HEK293 (cell line): ENCODE data around the gene BRCA1.
A peak's percentile ranks its signal among the peaks of the same experiment; 100 is the strongest.

Source experiments
- CTCF ChIA-PET: fragments of 350-600 bp; formaldehyde crosslinking; extraction: SDS; loops from one replicate; lab custom pipeline; 2021; ENCODE audit warnings: antibody characterized with exemption; lab: Yijun Ruan, JAX
- POLR2A ChIA-PET: fragments of 300-600 bp; formaldehyde crosslinking; extraction: SDS; loops from one replicate; lab custom pipeline; 2020; ENCODE audit warnings: antibody characterized with exemption, inconsistent platforms; lab: Yijun Ruan, JAX
- H3K27ac ChIP-seq: fragments of 200-500 bp; sonication (Bioruptor generic); 2 replicates; pipeline ENCODE4 v1.5.1; 2014; ENCODE audit warnings: low read depth, low read length, control low read depth, inconsistent platforms; ENCODE audit errors: extremely low read depth
- H3K36me3 ChIP-seq, 2 experiments: fragments of 200-500 bp in 1 of 2; sonication (Bioruptor generic) in 1 of 2; 1 replicate in 1 of 2; 2 replicates in 1 of 2; pipeline ENCODE4 v1.5.1; 2014 to 2017; ENCODE audit warnings: inconsistent platforms in 2 of 2, low read length in 2 of 2; ENCODE audit not compliant: control insufficient read depth in 2 of 2, insufficient read depth in 1 of 2
- H3K4me1 ChIP-seq: fragments of 200-500 bp; sonication (Bioruptor generic); 2 replicates; pipeline ENCODE4 v1.5.1; 2014; ENCODE audit warnings: mild to moderate bottlenecking, low read length, inconsistent platforms; ENCODE audit not compliant: control insufficient read depth, insufficient read depth
- H3K4me3 ChIP-seq: 2 replicates; pipeline ENCODE4 v1.5.1; 2011; ENCODE audit warnings: low read depth, mild to moderate bottlenecking, control low read depth, low read length, moderate library complexity
- H3K9me3 ChIP-seq: fragments of 200-500 bp; sonication (Bioruptor generic); 2 replicates; pipeline ENCODE4 v1.5.1; 2014; ENCODE audit warnings: low read depth, low read length, inconsistent platforms; ENCODE audit not compliant: control insufficient read depth, insufficient read depth
- ATF2 ChIP-seq: fragments of 450-650 bp; formaldehyde crosslinking; IDR thresholded peaks from 2 replicates; pipeline ENCODE4 v1.5.1; 2016; ENCODE audit warnings: missing biosample characterization, missing genetic modification characterization, low read depth
- BCL11A ChIP-seq: fragments of 450-650 bp; formaldehyde crosslinking; IDR thresholded peaks from 2 replicates; pipeline ENCODE4 v1.5.1; 2016; ENCODE audit warnings: low read depth, missing biosample characterization, missing genetic modification characterization
- EGR2 ChIP-seq: fragments of 450-650 bp; formaldehyde crosslinking; IDR thresholded peaks from 2 replicates; pipeline ENCODE4 v1.5.1; 2016; ENCODE audit warnings: low read depth, missing biosample characterization, missing genetic modification characterization
- GLI2 ChIP-seq: fragments of 450-650 bp; formaldehyde crosslinking; IDR thresholded peaks from 2 replicates; pipeline ENCODE4; 2017; ENCODE audit warnings: missing biosample characterization, missing genetic modification characterization, low read depth, borderline replicate concordance
- KLF10 ChIP-seq: fragments of 450-650 bp; IDR thresholded peaks from 2 replicates; pipeline ENCODE4 v1.5.1; 2018; ENCODE audit warnings: missing biosample characterization, mild to moderate bottlenecking, missing genetic modification characterization
- KLF8 ChIP-seq: fragments of 450-650 bp; formaldehyde crosslinking; IDR thresholded peaks from 2 replicates; pipeline ENCODE4 v1.5.1; 2016; ENCODE audit warnings: missing biosample characterization, missing genetic modification characterization
- PRDM4 ChIP-seq: fragments of 450-650 bp; formaldehyde crosslinking; IDR thresholded peaks from 2 replicates; pipeline ENCODE4 v1.5.1; 2017; ENCODE audit warnings: missing biosample characterization, missing genetic modification characterization
- ZBTB17 ChIP-seq: fragments of 450-650 bp; formaldehyde crosslinking; IDR thresholded peaks from 2 replicates; pipeline ENCODE4 v1.5.1; 2016; ENCODE audit warnings: missing biosample characterization, missing genetic modification characterization
- ZFP41 ChIP-seq: fragments of 450-650 bp; formaldehyde crosslinking; IDR thresholded peaks from 2 replicates; pipeline ENCODE4 v1.5.1; 2016; ENCODE audit warnings: missing biosample characterization, missing genetic modification characterization, borderline replicate concordance
- ZFP69B ChIP-seq: fragments of 450-650 bp; formaldehyde crosslinking; IDR thresholded peaks from 2 replicates; pipeline ENCODE4 v1.5.1; 2016; ENCODE audit warnings: missing biosample characterization, missing genetic modification characterization
- ZNF175 ChIP-seq: fragments of 450-650 bp; formaldehyde crosslinking; IDR thresholded peaks from 2 replicates; pipeline ENCODE4 v1.5.1; 2016; ENCODE audit warnings: missing biosample characterization, missing genetic modification characterization
- ZNF211 ChIP-seq: fragments of 450-650 bp; formaldehyde crosslinking; IDR thresholded peaks from 2 replicates; pipeline ENCODE4 v1.5.1; 2016; ENCODE audit warnings: low read depth, missing biosample characterization, missing genetic modification characterization
- ZNF239 ChIP-seq: fragments of 450-650 bp; formaldehyde crosslinking; IDR thresholded peaks from 2 replicates; pipeline ENCODE4 v1.5.1; 2016; ENCODE audit warnings: missing biosample characterization, missing genetic modification characterization
- ZNF324 ChIP-seq: fragments of 450-650 bp; formaldehyde crosslinking; IDR thresholded peaks from 2 replicates; pipeline ENCODE4 v1.5.1; 2016; ENCODE audit warnings: missing biosample characterization, missing genetic modification characterization
- ZNF341 ChIP-seq: fragments of 450-650 bp; formaldehyde crosslinking; IDR thresholded peaks from 2 replicates; pipeline ENCODE4; 2016; ENCODE audit warnings: low read depth, missing biosample characterization, missing genetic modification characterization
- TF ChIP-seq, protein P1 (sequence below): fragments of 450-650 bp; formaldehyde crosslinking; IDR thresholded peaks from 2 replicates; pipeline ENCODE4 v1.5.1; 2016; ENCODE audit warnings: missing biosample characterization, missing genetic modification characterization
- TF ChIP-seq, protein P2 (sequence below): fragments of 450-650 bp; formaldehyde crosslinking; IDR thresholded peaks from 2 replicates; pipeline ENCODE4 v1.5.1; 2016; ENCODE audit warnings: missing biosample characterization, missing genetic modification characterization

The BRCA1 gene

DNA sequence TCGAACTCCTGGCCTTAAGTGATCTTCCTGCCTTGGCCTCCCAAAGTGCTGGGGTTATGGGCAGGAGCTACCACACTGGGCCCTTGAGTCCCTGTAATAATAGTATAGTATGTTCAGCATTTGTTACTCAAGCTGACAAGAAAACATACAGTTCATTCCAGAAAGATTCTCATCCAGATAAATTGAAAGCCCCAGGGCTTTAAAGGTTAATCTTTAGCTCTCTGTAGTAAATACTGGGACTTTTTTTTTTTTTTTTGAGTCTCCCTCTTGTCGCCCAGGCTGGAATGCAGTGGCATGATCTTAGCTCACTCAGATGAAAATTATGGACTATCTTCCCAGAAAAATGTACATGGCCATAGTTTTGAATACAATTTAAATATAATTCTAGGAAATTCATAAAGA, 11.0 kb downstream of the BRCA1 start (continued):
- TF ChIP-seq ATF2 (tag by site-specific recombination) (no peak), ZFP69B (tag by site-specific recombination) (no peak), KLF10 (tag by site-specific recombination) (no peak), BCL11A (tag by site-specific recombination) (no peak), ZNF324 (tag by site-specific recombination) (no peak), KLF8 (tag by site-specific recombination) (no peak), ZNF239 (no peak), ZBTB17 (tag by site-specific recombination) (no peak), GLI2 (tag by site-specific recombination) (no peak), ZFP41 (tag by site-specific recombination) (no peak), ZNF341 (no peak), PRDM4 (no peak), ZNF175 (tag by site-specific recombination) (no peak)
- TF ChIP-seq, protein P1, sequence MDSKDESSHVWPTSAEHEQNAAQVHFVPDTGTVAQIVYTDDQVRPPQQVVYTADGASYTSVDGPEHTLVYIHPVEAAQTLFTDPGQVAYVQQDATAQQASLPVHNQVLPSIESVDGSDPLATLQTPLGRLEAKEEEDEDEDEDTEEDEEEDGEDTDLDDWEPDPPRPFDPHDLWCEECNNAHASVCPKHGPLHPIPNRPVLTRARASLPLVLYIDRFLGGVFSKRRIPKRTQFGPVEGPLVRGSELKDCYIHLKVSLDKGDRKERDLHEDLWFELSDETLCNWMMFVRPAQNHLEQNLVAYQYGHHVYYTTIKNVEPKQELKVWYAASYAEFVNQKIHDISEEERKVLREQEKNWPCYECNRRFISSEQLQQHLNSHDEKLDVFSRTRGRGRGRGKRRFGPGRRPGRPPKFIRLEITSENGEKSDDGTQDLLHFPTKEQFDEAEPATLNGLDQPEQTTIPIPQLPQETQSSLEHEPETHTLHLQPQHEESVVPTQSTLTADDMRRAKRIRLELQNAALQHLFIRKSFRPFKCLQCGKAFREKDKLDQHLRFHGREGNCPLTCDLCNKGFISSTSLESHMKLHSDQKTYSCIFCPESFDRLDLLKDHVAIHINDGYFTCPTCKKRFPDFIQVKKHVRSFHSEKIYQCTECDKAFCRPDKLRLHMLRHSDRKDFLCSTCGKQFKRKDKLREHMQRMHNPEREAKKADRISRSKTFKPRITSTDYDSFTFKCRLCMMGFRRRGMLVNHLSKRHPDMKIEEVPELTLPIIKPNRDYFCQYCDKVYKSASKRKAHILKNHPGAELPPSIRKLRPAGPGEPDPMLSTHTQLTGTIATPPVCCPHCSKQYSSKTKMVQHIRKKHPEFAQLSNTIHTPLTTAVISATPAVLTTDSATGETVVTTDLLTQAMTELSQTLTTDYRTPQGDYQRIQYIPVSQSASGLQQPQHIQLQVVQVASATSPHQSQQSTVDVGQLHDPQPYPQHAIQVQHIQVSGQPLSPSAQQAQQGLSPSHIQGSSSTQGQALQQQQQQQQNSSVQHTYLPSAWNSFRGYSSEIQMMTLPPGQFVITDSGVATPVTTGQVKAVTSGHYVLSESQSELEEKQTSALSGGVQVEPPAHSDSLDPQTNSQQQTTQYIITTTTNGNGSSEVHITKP: no peak
- TF ChIP-seq, protein P2, sequence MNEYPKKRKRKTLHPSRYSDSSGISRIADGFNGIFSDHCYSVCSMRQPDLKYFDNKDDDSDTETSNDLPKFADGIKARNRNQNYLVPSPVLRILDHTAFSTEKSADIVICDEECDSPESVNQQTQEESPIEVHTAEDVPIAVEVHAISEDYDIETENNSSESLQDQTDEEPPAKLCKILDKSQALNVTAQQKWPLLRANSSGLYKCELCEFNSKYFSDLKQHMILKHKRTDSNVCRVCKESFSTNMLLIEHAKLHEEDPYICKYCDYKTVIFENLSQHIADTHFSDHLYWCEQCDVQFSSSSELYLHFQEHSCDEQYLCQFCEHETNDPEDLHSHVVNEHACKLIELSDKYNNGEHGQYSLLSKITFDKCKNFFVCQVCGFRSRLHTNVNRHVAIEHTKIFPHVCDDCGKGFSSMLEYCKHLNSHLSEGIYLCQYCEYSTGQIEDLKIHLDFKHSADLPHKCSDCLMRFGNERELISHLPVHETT (tag by site-specific recombination): no peak
- TF ChIP-seq, all 188 proteins: peak for 0

DNA sequence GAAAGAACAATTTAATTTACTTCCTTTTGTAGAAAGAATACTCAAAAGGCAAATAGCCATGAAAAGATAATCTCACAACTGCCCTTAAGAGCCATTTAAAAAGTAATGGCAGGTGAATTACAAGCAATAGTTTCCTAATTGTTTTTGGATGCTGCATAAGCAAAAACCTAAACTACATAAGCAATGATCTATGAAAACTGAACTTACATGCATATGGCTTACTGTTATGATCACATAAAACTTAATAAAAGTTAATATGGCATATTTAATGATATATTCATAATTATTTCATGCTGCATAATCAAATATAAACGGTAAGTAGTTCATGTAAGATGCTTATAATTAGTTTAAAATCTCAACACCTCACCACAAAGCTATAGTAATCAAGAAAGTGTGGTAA, 18.6 kb downstream of the BRCA1 start:
- H3K36me3 ChIP-seq: peaks cover 83 to 91% of the 10 kb centered on the region in 2 experiments
- H3K4me3 ChIP-seq: no peak overlapping the region
- H3K9me3 ChIP-seq: no peaks in the 10 kb centered on the region
- peak; percentile 91 for TF ChIP-seq ZNF211 (tag by site-specific recombination)
- TF ChIP-seq EGR2 (tag by site-specific recombination): no peak
- ChIA-PET CTCF (no interaction called here), POLR2A (no interaction called here)
- H3K4me1 ChIP-seq: no peaks in the 10 kb centered on the region
- no peak overlapping the region for H3K27ac ChIP-seq
